Left colon (tissue), 2 donors: ENCODE measurements around the gene UBALD1. TPM values are rescaled to one million over a fixed set of nuclear protein-coding genes. Genes with fewer than 3 reads are reported as not detected.

ENCODE experiments used
- ATAC-seq: fragments of 200-7000 bp; cut with Tn5 transposase; one replicate; pipeline ENCODE4 v1.9.1; 2020; ENCODE audit warnings: mild to moderate bottlenecking, moderate library complexity
- DNase-seq, 2 donors: peaks; one replicate each; pipeline ENCODE4 v3.0.0-alpha.2; 2020
- intact Hi-C, 2 donors: fragments of 100-400 bp; cut with DNase I in 1 of 2; cut with micrococcal nuclease in 1 of 2; formaldehyde crosslinking; loops; one replicate each; pipeline versions ENCODE4 v1.11.2 to v1.14.0; 2022; cut with DNase I, micrococcal nuclease
- total RNA-seq, 2 donors: library from RNA; stranded (reverse); fragmentation: NEBNext Ultra II Directional; extraction: Animal tissue kit (Norgen Biotek cat#: 25700); gene quantifications; one replicate each; pipeline ENCODE4 v1.2.1, GENCODE V29; 2021
- donor health status: DM: no; HTN: no; CAD: no.
- donor health status: DM: yes; HTN: yes; CAD: no.

UBALD1 gene
- total RNA-seq, 2 donors from 2014 or later = 17.1 to 19.6 TPM

DNA sequence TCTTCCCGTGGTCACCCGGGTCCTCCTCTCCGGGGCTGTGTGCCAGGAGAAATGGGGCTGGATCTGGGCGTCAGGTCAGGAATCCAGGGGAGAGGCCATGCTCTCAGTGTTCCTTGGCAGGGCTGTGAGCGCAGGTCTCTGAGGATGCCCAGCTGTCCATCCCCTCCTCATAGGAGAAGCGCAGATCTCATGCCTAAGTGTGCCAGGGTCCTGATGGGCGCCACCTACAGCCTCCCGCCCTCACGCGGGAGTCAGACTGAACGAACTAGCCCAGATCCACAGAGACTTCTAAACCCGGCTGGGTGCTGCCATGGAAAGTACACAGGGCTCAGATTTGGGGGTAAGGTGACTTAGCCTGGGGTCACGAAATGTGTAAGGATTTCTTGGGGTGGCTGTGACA lies 34.2 kb upstream of the UBALD1 start:
- no peak for ATAC-seq
- intact Hi-C loops = no loop called here
- DNase-seq = no peak

DNA sequence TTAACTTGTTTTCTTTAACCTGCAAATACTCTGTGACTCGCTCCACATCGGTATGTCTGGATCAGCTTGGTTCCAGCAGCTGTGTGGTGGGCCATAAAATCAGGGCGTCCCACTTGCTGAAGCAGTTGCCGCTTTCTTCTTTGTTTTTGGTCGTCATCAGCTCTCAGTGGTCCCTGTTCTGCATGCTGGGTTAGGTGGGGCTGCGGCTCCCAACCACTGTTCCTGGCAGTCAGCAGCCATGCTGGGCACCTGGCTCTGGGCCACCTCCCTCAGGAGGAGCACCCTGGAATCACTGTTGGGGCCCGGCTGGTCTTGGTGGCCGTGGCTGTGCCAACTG lies 32.9 kb upstream of the UBALD1 start:
- no peak for ATAC-seq
- intact Hi-C loops = no loop called here
- no peak for DNase-seq

DNA sequence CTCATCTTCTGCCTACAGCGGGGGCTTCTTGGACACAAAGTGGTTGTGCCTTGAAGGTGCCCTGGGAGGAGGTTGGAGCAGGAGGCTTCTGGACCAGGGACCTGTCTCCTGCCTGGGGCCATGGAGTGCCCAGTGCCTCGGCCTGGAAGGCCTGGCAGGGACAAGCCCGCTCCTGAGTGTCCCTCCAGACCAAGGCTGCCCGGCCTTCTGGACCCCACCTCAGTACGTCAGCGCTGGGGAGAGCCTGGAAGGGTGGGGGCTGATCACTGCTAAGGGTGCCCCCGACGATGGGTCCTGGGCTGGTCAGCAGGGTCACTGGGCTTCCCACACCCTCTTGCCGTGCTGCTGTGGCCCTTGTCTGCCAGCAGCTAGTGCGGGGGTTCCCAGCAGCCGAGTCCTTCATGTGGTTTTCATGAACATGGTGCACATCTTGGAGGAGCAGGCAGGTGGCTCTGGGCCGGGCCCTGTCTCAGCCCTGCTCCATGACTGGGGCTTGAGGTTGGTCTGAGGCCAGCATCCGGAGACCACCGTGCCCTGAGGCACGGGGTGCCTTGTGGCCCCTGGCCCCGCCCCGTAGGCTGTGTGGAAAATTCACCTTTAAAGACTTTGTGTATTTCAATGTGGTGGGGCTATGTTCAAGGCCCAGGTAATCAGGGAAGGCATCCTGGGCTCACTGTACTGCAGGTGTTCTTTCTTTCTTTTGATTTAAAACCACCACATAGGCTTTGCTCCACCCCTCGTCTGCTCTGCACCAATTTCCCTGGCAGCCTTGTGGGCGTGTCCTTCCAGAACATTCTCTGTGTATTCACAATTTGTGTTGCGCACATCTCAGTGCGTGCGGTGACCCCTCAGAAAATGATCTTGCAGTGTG lies 32.3 kb upstream of the UBALD1 start:
- ATAC-seq = no peak
- intact Hi-C loops = no loop called here
- no peak for DNase-seq

DNA sequence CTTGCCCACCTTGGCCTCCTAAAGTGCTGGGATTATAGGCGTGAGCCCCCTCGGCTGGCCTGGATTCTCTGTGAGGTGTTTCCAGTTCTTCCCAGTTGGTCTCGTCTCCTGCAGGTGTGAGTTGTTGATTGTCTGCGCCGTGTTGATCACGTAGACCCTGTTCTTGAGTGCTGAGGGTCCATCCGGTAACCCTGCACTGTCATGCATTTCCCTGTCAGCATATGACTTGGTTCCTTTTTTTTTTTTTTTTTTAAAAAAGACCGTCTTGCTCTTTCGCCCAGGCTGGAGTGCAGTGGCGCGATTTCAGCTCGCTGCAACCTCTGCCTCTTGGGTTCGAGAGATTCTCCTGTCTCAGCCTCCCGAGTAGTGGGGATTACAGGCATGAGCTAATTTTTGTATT lies 27.2 kb upstream of the UBALD1 start:
- DNase-seq (no peak), ATAC-seq (no peak)
- intact Hi-C loops = no loop called here

DNA sequence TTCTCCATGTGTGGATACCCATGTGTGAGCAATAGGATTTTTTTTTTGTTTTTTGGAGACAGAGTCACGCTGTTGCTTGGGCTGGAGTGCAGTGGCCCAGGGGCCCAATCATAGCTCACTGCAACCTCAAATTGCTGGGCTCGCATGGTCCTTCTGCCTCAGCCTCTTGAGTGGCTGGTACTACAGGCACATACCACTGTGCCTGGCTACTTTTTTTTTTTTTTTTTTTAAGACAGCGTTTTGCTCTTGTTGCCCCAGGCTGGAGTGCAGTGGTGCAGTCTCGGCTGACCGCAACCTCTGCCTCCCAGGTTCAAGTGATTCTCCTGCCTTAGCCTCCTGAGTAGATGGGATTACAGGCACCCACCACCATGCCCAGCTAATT lies 26.6 kb upstream of the UBALD1 start:
- DNase-seq (no peak), ATAC-seq (no peak)
- intact Hi-C loops = no loop called here

DNA sequence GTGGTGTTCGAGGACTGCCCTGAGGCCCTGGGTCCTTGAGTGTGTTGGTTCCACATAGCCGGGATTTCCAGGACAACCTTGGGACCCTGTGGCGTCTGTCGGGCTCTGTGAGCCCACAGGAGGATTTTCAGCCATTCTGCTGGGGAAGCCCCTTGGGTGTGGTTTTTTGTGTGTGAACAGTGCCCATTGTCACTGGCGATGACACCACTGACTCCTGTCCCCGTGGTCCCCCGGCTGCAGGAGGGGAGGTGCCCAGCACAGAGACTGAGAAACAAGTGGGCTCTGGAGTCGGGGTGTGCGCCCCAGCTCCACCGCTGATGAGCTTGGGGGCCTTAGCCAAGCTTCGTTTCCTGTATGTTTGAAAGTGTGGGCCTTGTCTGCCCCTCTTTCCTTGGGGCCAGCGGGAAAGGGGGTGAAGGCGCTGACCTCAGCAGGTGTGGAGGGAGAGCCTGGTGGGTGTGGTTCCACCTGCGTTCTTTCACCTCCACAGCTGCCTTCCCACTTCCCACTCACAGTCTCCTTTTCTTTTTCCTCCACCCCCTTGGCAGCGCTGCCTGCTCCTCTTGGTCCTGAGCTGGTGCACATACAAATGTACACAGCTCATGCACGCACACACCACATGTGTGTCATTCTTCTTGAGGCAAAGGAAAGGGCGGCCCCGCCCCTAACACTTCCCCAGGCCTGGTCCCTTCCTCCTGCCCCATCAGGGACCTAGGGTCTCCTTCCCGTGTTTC lies 26.1 kb upstream of the UBALD1 start:
- intact Hi-C loops = no loop called here
- no peak for DNase-seq
- peak; percentile 64 for ATAC-seq

DNA sequence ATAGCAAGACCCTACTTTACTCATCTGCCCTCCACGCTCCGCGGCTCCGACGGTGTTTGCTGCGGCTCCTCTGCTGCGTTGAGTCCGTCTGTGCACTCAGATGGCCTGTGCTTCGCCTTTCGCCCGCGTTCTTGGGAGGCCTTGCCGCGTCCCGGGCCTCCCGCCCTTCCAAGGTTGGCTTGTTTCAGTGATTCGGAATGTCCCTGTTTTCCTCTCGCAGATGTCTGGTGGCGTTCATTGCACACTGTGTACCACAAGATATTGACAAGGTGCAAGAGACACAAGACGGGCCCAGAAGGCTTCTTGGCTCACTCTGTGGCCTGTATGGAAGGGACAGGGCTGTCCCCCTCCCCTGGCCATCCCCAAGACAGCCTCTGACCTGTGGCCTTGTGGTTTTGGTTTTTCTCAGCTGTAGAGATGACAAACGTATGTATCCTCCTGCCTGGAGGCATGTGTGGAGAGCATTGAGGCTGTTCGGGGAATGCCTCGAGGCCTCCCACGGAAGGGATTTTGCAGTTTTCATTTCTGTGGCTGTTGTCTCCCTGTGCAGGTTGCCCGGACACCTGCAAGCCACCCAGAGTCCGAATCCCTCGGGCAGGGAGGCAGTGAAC lies 25.3 kb upstream of the UBALD1 start:
- intact Hi-C loops = no loop called here
- DNase-seq (no peak), ATAC-seq (peak; percentile 5)

DNA sequence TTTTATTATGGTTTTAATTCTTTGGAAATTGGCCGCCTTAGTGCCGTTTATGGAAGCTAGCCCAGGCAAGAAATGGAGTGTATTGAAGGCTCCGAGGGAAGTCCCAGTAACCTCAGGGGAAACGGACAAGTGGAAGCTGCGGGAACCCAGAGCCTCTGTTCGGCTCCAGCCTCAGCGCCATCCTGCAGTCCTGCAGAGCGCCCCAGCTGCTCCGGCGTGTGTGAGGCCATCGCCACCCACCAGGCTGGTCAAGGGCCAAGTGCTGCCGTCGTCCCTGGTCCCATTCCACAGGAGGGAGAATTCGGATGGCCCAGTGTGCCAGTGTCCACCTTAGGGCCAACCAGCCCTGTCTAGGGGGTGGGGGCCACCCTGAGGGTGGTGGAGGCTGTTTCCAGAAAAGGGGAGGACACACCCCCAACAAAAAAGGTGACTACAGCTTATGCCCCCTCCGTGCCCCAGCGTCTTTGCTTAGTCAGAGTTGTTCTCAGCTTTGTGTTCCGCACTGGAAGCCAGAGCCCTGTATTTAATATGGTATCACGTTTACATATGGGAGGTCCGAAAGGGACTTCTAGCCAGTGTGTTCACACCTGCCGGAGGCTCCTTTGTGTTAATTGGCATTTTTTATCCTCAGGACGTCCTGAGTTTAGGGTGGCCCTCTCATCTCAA lies 22.9 kb upstream of the UBALD1 start:
- intact Hi-C loops = no loop called here
- ATAC-seq (no peak), DNase-seq (no peak)

DNA sequence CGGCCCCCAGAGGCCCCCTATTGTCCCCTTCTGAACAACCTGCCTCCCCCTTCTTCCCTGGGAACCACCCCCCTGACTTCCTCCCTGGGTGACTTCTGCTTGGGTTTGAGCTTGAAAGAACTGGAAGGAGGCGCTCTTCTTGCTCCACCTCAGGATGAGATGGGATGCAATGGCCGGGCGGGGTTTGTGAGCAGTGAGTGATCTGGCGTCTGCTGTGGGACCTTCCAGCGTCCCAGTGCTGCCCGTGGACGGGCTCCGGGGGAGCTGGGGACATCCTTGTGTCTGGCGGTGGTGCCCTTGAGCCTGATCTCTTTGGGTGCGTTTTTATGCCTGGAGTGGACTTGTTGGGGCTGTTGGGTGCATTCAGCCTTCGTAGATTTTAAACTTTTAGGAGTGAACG lies 21.5 kb upstream of the UBALD1 start:
- ATAC-seq = no peak
- intact Hi-C loops = no loop called here
- no peak for DNase-seq

DNA sequence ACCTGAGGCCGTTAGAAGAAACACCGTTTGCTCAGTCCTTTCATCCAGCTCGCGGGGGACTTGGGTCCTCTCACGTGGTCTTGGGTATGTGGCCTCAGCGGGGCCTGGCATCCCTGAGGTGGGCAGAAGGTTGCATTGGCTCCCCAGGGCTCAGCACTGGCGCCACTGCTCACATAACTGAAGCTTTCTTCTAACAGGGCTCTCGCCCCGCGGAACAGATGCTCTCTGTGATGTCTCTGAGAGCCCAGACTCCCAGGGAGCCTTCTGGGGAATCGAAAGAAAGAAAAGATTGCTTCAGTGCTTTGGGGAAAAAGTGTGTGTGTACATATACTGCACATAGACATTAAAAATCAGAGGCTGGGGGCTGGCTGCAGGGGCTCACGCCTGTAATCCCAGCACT lies 20.1 kb upstream of the UBALD1 start:
- DNase-seq = no peak
- ATAC-seq = no peak
- intact Hi-C loops = no loop called here

DNA sequence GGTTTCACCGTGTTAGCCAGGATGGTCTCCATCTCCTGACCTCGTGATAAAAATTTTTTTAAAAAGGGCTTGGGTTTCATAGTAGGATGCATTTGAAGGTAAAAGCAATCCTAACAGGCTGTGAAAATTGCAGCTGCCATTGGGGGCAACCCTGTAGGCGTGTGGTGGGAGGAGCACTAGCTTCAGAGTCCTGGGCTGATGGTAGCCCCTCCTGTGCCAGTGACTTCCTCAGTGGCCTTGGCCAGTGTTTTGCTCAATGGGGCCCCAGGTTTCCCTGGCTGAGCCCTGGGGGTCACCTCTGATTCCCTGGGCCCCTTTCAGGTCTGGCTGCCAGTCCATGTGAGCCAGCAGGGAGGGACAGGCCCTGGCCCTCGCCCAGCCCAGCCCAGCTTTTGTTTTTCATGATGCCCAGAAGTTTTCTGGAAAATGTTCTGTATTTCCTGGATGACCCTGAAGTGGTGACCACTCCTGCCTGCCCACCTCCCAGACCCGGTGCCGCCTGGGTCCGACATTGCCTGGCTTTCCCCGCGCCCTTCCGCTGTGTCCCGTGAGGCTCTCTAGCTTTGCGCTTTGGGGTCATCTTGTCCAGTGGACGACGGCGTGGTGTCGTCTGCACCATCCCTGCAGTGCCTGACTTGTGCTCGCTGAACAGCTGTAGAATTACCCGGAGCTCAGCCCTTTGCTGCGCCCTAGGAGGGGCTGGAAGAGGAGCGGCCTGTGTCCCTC lies 19.4 kb upstream of the UBALD1 start:
- intact Hi-C loops = no loop called here
- ATAC-seq = no peak
- DNase-seq = no peak

DNA sequence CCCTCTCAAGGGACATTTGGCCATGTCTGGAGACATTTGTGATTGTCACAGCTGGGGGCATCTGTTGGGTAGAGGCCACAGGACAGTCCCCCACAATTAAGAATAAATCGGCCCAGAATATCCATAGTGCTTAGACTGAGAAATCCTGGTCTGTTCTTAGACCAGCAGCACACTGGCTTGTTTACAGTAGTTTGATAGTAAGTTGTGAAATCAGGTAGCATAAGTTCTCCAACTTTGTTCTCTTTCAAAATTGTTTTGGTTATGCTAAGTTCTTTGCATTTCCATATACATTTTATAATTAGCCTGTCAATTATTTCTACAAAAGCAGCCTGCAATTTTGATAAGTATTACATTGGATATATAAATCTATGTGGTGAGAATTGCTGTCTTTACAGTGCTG lies 16.8 kb upstream of the UBALD1 start:
- DNase-seq (no peak), ATAC-seq (no peak)
- intact Hi-C loops = no loop called here

DNA sequence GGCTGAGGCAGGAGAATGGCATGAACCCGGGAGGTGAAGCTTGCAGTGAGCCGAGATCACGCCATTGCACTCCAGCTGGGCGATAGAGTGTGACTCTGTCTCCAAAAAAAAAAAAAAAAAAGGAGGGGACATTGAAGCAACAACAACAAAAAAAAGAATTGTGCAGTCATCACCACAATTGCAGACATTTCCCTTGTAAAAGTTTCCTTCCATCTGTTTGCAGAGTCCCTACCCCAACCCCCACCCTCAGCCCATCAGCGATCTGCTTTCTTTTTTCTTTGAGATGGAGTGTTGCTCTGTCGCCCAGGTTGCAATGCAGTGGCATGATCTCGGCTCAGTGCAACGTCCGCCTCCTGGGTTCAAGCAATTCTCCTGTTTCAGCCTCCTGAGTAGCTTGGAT lies 13.6 kb upstream of the UBALD1 start:
- intact Hi-C loops = no loop called here
- no peak for DNase-seq
- no peak for ATAC-seq

DNA sequence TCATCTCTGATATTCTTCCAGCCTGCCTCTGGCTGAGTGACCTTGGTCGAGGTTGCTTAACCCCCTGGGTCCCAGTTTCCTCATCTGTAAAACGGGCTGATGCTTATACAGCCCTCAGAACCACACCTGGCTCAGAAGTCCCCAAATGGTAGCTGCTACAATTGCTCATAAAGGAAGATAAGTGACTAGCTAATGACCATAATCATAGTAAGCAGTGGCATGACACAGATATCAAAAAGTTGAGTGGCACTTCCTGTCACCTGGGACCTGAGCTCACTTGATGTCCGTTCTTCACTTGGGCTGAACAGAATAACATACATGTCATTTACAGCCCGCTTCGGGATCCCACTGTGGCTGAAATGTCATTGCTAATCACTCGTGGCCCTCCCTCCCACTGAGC lies 11.7 kb upstream of the UBALD1 start:
- DNase-seq (no peak), ATAC-seq (no peak)
- intact Hi-C loops = no loop called here

DNA sequence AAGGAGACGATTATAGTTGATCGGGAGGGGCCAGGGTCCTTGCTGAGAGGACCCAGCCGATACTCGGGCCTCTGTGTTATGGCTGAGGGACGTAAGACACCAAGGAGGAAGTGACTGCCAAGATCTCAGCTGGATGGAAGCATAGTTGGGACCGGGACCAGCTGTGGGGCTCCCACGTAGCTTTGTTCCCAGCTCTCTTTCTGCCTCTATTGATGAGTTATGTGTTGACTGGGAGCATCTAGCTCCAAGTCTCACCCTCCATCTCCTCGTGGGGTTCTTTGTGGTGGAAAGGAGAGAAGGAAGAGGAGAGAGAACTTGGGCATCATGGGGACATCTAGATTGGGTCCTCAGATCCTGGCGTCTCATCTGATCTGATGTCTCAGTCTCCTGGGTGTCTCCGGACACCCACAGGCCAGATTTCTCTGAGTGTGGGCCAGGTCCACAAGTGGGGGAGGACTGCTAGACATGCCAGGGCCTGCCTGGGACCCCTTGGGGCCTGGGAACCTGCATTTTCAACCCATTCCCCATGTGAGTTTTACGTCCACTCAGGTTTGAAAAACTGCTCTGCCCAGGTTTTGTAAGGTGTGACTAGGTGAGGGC lies 11.0 kb upstream of the UBALD1 start:
- intact Hi-C loops = no loop called here

DNA sequence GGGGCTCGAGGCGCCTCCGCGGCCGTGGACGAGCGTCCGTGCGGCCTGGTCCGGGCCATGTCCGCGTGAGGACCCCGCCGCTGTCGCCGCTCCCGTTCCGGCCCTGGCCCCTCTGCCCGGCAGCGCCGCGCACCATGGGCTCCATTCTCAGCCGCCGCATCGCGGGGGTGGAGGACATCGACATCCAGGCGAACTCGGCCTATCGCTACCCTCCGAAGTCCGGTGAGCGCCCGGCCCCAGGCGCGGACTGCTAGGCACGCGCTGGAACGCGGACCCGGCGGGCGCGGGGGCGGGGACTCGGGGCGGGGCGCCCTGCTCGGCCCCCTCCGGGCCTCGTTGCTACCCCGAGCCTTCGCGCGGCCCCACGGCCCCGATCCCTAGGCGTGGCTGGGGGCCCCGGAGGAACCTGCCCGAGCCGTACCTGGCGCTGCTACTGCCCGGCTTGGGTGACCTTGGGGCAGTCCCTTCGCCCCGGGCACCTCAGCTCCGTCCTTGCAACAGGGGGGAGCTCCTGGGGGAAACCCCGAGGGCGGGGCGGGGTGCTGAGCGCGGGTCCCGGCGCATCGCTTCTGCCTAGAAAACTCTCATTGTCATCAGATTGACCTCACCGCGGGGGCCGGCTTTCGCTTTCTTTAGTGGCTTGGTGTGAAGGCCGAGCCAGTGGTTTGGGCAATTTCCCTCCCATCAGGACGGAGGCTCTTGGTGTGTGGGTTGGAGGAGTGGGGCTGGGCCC lies 10.3 kb upstream of the UBALD1 start:
- intact Hi-C loops = no loop called here
- ATAC-seq (peak; percentile 40), DNase-seq (peak; percentile 71 to 82)

More for the DNA sequence above, 11.0 kb upstream of the UBALD1 start:
- DNase-seq = no peak
- peak; percentile 32 for ATAC-seq

DNA sequence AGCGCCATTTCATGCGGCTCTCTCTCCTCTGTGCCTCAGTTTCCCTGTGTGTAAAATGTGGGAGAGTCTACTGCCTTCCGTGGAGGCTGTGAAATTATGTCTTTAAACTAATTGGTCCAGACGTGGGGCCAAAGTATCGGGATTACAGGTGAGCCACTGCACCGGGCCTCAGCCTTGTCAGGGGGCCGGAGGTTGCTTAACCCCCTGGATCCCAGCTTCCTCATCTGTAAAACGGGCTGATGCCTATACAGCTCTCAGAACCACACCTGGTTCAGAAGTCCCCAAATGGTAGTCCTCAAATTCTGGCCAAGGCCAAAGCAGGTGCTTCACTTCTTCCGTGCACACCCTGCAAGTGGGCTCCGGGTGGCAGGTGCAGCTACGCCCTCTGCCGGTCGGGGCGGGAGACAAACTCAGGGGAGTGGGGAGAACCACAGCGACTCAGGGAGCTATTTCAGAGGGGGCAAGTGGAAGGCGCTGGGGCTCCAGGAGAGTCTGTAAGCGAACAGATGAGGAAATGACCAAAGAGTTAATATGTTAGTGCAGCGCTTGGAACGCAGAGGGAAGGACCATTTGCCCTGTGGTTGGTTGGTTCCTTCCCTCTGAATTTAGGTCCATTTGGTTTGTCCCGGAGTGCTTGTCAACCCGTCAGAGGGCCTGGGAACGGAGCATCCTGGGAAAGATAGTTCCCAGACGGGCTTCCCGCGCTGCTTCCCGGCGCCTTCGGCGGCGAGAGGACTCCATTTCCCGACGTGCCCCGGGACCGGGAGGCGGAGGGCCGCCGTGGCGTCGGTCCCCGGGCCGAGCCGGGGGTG lies 9.5 kb upstream of the UBALD1 start, which contains the start of gene MGRN1:
Gene MGRN1, plus strand, starts transcription at position 812 of the 812 bp plus-strand sequence. CDS start 135 bp downstream, outside the sequence.
- ATAC-seq = peak; percentile 93
- DNase-seq = peak; percentile 93 to 96
- intact Hi-C loops = no loop called here
